Muscle of leg (tissue), 11 donors: ENCODE data around the gene WEE2. TPM values are rescaled to one million over a fixed set of nuclear protein-coding genes. Genes with fewer than 3 reads are reported as not detected.
"Not testable (repeated sequence)": the region's sequence is repeated elsewhere in the genome, so short reads cannot be mapped to it uniquely, and the experiment has no call there.

ENCODE experiments used
- DNase-seq: peaks from one replicate; pipeline ENCODE4 v3.0.0; 2013
- H3K27ac ChIP-seq: one replicate; pipeline ENCODE4 v1.5.1; 2013; ENCODE audit warnings: mild to moderate bottlenecking, low read length, control low read depth
- H3K27me3 ChIP-seq: one replicate; pipeline ENCODE4 v1.6.1; 2013; ENCODE audit warnings: low read length; ENCODE audit not compliant: control insufficient read depth, insufficient read depth
- H3K36me3 ChIP-seq: one replicate; pipeline ENCODE4 v1.6.1; 2013; ENCODE audit warnings: low read length; ENCODE audit not compliant: control insufficient read depth, insufficient read depth
- H3K4me1 ChIP-seq: one replicate; pipeline ENCODE4 v1.6.1; 2013; ENCODE audit warnings: low read length; ENCODE audit not compliant: control insufficient read depth, insufficient read depth
- H3K4me3 ChIP-seq: one replicate; pipeline ENCODE4 v1.5.1; 2013; ENCODE audit warnings: low read length, control low read depth
- H3K9me3 ChIP-seq: replicated peaks from 2 replicates; pipeline ENCODE4 v1.6.1; 2013; ENCODE audit warnings: low read depth, low read length; ENCODE audit not compliant: control insufficient read depth
- WGBS: methylation state at CpG from one replicate; pipeline ENCODE4 v1.1.5; 2013; ENCODE audit warnings: missing lambda C conversion rate; ENCODE audit not compliant: insufficient coverage; 5-methylcytosine and 5-hydroxymethylcytosine counted together
- polyA plus RNA-seq, 8 donors: library from polyadenylated mRNA; unstranded; fragments of 120-200 nt; gene quantifications; one replicate each; pipeline versions ENCODE4 v1.2.1 to v1.2.3, GENCODE V29; 2013; ENCODE audit warnings: inconsistent platforms in 1 of 8, low replicate concordance in 1 of 8; ENCODE audit not compliant: insufficient read length in 8 of 8, insufficient read depth in 1 of 8
- total RNA-seq: library from RNA; stranded (reverse); fragments of 120-200 nt; gene quantifications from one replicate; pipeline ENCODE4 v1.2.4, GENCODE V29; 2013

WEE2 gene
- total and polyA plus RNA-seq, 9 donors: 0.06 to 0.44 (median 0.11) TPM; not detected in 5

DNA sequence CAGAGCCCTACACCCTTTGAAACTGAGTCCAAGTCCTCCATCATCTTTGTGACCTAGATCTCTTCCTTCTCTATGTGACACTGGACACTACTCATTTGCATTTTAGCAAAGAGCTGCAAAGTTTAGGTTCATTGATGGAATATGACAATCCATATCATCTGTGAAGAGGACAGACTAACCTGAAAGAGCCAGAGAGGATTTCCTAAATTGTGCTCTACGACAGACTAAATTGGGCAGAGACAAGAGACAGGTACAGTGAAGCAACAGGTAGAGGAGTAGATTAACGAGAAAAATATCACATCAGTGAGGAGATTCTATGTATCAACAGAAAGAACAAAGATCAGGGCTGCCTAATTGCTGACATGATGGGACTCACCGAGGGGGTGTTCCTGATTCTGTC lies 55.6 kb downstream of the WEE2 start, which contains the start of gene TAS2R3:
Gene TAS2R3, plus strand, starts transcription at position 301 of the 400 bp plus-strand sequence. Its CDS starts 62 bp downstream, at position 363.
- 100% methylated on average over 3 of the region's 3 CpGs for WGBS
- peaks cover 31% of the 10 kb centered on the region for H3K36me3 ChIP-seq
- H3K27me3 ChIP-seq: no peaks in the 10 kb centered on the region
- DNase-seq: no peak
- H3K27ac ChIP-seq: no peak within 1 kb of the TSS
- H3K9me3 ChIP-seq: no peaks in the 10 kb centered on the region
- no peaks in the 10 kb centered on the region for H3K4me1 ChIP-seq
- no peak within 1 kb of the TSS for H3K4me3 ChIP-seq

DNA sequence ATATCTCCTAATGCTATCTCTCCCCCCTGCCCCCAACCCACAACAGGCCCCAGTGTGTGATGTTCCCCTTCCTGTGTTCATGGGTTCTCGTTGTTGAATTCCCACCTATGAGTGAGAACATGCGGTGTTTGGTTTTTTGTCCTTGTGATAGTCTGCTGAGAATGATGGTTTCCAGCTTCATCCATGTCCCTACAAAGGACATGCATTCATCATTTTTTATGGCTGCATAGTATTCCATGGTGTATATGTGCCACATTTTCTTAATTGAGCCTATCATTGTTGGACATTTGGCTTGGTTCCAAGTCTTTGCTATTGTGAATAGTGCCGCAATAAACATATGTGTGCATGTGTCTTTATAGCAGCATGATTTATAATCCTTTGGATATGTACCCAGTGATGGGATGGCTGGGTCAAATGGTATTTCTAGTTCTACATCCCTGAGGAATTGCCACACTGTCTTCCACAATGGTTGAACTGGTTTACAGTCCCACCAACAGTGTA lies 62.0 kb downstream of the WEE2 start:
- H3K36me3 ChIP-seq, H3K4me3 ChIP-seq, H3K27me3 ChIP-seq, H3K9me3 ChIP-seq, DNase-seq, H3K4me1 ChIP-seq, H3K27ac ChIP-seq: not testable (repeated sequence)
- WGBS: no CpG with 5 or more reads among the region's 3 CpGs

DNA sequence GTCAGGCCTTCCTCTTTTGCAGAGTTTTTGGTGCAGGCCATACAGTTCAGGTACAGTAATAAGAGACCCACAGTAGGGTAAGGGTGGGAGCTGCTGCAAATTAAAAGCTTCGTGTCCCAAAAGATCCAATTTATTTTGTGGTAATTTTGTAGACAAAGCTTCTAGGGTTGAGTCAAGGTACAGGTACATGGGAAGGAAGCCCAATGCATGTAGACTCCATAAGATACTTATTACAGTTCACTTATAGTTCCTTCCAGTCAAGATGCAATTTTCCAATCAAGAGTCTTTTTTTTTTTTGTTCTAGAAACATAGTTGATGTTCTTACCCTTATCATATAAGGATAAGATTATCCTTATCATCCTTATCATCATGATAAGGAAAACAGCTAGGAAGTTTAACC lies 68.2 kb downstream of the WEE2 start, which contains the start of gene TAS2R4:
Gene TAS2R4, plus strand, starts transcription at position 301 of the 400 bp plus-strand sequence. CDS start 1,815 bp downstream, outside the sequence.
- Histone ChIP-seq H3K27ac (no peak within 1 kb of the TSS), H3K9me3 (no peaks in the 10 kb centered on the region), H3K27me3 (no peaks in the 10 kb centered on the region), H3K36me3 (peaks cover 10% of the 10 kb centered on the region), H3K4me1 (no peaks in the 10 kb centered on the region), H3K4me3 (no peak within 1 kb of the TSS)
- no peak for DNase-seq
- no CpG with 5 or more reads among the region's 1 CpG for WGBS

Other genes with a start within 250 kb of the WEE2 start
- 23.4 TPM for gene AGK, start 156.9 kb upstream of the WEE2 start, total RNA-seq
- 10 to 100 TPM; 15.7 to 20.8 (median 18.2) TPM for gene AGK, start 156.9 kb upstream of the WEE2 start, polyA plus RNA-seq
- gene DENND11, start 6.2 kb upstream of the WEE2 start, total RNA-seq: 8.7 TPM
- gene DENND11, start 6.2 kb upstream of the WEE2 start, polyA plus RNA-seq: 10 to 100 TPM in 1 of 8 donors, 1 to 10 TPM in 7; 6.3 to 10.1 (median 7.6) TPM
- 134 TPM for gene SSBP1, start 30.0 kb downstream of the WEE2 start, total RNA-seq
- 100 to 1,000 TPM in 4 of 8 donors, 10 to 100 TPM in 4; 89.1 to 108 (median 99.8) TPM for gene SSBP1, start 30.0 kb downstream of the WEE2 start, polyA plus RNA-seq
- 1.5 TPM for gene TAS2R3, start 55.7 kb downstream of the WEE2 start, total RNA-seq
- under 1 TPM in 7 of 8 donors, not detected in 1; 0.12 to 0.65 (median 0.36) TPM for gene TAS2R3, start 55.7 kb downstream of the WEE2 start, polyA plus RNA-seq
- gene TAS2R4, start 68.3 kb downstream of the WEE2 start, total RNA-seq: 1.5 TPM
- gene TAS2R4, start 68.3 kb downstream of the WEE2 start, polyA plus RNA-seq: 1 to 10 TPM in 2 of 8 donors, under 1 TPM in 6; 0.26 to 2.2 (median 0.83) TPM
- gene TAS2R5, start 81.9 kb downstream of the WEE2 start, total RNA-seq: 1.1 TPM
- 1 to 10 TPM in 5 of 8 donors, under 1 TPM in 3; 0.61 to 2.5 (median 1.4) TPM for gene TAS2R5, start 81.9 kb downstream of the WEE2 start, polyA plus RNA-seq
- gene PRSS37, start 133.1 kb downstream of the WEE2 start, total RNA-seq: not detected
- gene PRSS37, start 133.1 kb downstream of the WEE2 start, polyA plus RNA-seq: under 1 TPM in 4 of 8 donors, not detected in 4; 0.10 to 0.19 (median 0.13) TPM
- not detected for gene OR9A4, start 208.0 kb downstream of the WEE2 start, total RNA-seq
- under 1 TPM in 1 of 8 donors, not detected in 7; 0.21 TPM for gene OR9A4, start 208.0 kb downstream of the WEE2 start, polyA plus RNA-seq
- 0.13 TPM for gene CLEC5A, start 238.6 kb downstream of the WEE2 start, total RNA-seq
- gene CLEC5A, start 238.6 kb downstream of the WEE2 start, polyA plus RNA-seq: under 1 TPM; 0.19 to 0.32 (median 0.24) TPM